Middle frontal gyrus (tissue), 1 donor: ENCODE results near the gene C6.
"Not testable (repeated sequence)": the region's sequence is repeated elsewhere in the genome, so short reads cannot be mapped to it uniquely, and the experiment has no call there.

Source experiments
- DNase-seq: peaks from one replicate; pipeline ENCODE4 v3.0.0-alpha.2; 2015; ENCODE audit warnings: low spot score; ENCODE audit errors: extremely low spot score

Gene C6

GRCh38 chr5:41200506-41200905, 12.8 kb downstream of the C6 start:
- DNase-seq = no peak

DNA sequence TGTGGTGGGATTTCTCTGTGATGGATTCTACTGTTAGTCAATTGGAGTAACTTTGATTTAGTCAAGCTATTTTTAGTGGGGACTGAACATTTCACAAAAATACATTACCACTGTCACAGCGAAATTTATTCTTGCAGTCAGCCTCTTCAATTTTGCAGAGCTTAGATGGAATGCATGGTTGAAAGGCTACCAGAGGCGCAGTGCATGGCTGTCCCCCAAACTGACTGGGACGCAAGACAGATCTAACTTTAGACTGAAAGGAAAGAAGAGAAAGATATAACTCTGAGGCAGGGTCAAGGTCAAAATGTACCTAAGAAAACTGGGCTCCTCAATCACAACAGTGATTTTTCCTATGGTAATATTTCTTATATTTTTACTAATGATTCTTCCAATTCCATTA, 13.7 kb downstream of the C6 start:
- DNase-seq = no peak

DNA sequence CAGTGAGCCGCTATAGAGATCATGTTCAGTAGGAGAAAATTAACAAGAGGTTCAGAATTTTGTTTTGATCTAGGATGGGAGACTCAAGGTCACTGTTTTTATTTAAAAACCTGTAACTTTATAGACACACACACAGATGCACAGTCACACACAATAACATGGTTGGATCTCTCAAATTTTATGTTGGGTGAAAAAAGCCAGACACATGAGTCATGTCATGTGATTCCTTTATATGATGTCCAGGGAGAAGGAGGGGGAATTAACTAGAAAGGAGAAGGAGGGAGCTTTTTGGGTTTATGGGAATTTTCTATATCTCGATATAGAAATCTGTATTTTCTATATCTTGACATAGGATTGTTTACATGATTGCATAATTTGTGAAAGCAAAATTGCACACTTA, 17.1 kb downstream of the C6 start:
- no peak for DNase-seq

- DNase-seq = no peak
Measured at GRCh38 chr5:41195228-41195627, 18.1 kb downstream of the C6 start.

DNA sequence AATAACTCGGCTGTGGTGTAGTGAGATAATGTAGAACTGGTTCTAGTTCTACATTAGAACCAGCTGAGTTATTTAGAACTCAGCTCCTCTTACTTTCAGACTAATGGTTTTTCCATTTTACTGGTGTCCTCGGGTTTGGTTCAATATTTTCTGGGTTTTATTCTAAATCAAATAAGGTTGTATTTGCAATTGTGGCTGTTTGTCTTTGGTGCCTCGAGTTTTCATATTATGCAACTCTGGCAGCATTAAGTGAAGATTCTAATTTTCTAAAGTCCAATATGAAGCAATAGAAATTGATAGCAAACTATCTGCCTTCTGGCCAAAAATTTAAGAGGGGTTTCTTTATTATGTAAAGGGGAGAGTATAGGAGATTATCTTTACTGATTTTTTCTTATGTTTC, 19.0 kb downstream of the C6 start:
- no peak for DNase-seq

GRCh38 chr5:41193456-41194205, 19.7 kb downstream of the C6 start:
- no peak for DNase-seq

DNA sequence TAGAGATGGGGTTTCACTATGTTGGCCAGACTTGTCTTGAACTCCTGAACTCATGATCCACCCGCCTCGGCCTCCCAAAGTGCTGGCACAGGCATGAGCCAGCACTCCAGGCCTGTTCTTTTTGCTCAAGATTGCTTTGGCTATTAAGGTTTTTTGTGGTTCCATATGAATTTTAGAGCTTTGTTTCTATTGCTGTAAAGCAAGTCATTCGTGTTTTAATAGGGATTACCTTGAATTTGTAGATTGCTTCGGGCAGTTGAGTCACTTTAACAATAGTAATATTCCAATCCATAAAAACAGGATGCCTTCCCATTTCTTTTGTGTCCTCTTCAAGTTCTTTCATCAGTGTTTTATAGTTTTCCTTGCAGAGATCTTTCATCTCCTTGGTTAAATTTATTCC, 22.1 kb downstream of the C6 start:
- no peak for DNase-seq

DNA sequence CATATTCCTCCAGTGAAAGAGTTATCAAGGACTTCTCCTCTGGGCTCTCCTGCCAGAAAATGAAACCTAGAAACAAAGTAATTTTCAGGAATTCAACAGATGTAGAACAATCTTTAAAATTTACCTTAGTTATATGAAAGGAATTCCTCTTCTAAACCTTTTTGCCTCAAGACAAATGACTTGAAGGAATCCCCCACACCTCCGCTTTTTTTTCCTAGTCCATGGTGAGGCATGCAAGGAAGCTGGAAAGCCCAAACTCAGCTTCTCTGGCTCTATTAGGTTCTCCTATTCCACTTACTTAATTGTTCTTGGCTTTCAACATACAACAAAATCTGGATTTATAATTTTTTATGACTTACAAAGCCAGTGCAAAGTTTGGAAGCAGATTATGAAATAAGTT, 27.2 kb downstream of the C6 start:
- no peak for DNase-seq

- DNase-seq = not testable (repeated sequence)
Measured at GRCh38 chr5:41183331-41183730, 30.0 kb downstream of the C6 start.

DNA sequence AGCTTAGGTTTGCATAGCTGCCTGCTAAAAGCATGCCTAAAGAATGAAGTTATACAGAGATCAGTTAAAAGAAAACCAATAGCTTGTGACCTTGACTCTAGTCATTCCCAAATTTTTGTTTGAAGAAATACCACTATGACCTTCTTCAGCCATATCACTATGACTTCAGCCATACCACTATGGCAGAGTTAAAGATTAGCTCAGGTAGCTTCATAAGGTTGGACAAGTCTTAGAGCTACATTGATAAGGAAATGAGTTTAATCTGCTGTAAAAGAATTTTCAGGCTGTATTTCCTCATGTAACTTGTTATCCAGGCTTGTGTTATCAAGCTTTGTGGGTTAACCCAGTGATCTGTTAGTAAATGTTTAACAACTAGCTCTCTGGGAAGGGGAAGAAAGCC, 30.7 kb downstream of the C6 start:
- no peak for DNase-seq

DNA sequence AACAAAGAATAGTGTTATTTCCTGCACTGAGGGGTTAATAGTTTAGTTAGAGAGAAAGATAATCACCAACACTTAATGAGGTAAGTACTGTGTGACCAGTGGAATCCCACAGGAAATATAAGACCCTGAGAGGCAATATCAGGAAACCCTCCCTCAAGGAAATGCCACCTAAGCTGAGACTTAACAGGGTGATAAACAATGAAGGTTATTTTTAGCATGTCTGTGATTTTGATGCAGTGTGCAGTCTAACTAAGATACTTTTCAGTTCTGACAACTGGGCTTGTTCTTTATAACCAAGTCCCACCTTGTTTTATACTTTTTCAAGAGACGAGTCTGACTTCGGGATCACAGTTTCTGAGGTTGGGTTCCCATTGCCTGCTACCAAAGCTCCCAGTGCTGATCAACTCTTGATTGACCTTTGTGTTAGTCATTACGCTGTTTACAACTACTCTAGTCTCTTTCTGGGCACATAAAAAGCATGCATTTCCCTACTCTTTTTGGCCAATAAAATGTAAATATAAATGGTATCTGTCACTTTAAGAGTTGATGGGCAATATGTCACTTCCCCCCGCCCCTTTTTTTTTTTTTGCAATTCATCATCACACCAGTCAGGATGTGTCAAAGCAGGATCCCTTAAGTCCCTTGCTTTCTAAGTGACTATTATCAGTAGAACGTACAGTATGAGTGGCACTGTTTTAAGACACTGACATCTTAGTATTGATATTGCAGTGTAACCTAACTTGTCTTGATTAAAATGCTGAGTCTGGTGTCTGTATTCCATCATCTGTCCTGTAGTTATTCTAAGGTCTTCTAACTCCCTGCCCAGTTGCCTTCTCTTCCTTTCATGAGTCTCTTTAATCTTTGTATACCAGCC, 31.4 kb downstream of the C6 start:
- no peak for DNase-seq

DNA sequence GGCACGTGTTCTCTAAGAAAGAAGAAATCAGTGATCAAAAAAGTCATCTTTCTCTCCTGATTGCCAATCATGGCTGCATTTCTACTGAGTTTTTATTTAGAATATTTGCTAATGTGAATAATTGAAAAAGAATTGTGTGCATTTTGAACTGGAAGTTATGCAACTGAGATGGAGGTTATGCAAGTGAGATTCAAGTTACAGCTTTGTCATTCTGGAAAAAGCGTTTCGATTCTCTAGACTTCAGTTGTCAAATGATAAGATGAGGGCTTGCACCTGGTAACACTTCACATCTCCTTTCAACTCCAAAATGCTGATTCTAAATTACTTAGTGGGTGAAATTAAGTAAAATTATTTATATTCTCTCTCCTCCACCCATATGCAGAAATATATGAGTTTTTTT, 36.4 kb downstream of the C6 start:
- DNase-seq = no peak

GRCh38 chr5:41172012-41172411, 41.3 kb downstream of the C6 start:
- no peak for DNase-seq

DNA sequence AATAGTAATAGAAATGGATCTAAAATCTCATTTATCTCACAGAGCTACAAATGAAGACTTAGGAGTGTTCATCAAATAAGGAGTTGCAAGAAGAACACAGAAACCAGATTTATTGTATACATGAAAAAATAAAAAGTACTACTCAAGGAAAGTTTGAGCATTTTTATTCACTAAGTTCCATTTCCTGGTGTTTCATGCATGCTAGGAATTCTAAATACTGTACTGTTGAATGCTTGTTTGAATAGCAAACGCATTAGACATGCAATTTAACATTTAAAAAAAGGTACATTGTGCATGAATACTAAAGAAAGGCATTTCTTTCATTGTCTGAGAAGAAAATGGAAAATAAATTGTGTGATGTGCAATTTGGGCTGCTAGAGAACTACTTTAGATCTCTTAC, 52.1 kb downstream of the C6 start:
- no peak for DNase-seq

DNA sequence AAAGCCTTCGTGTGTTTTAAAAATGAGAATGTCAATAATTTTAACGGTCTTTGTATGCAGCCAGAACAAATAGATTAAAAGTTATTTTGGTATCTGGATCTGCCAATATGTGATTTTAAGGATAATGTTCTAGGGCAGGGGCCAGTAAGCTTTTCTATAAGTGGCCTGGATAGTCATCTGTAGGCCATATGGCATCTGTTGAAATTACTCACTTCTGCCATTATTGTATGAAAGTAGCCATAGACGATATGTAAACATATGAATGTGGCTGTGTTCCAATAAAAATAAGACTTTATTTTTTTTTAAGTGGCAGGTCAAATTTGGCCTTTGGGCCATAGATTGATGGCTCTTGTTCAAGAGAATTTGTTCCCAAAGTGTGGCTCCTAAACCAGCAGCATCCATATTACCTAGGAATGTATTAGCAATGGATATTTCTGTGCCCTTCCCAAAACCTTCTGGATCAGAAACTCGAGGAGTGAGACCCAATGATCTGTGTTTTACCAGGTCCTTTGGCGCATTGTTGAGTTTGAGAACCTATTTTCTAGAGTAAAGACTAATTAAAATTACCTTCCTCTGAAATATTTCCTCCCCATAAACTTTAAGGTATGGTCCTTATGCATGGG, 55.9 kb downstream of the C6 start:
- DNase-seq = no peak

DNA sequence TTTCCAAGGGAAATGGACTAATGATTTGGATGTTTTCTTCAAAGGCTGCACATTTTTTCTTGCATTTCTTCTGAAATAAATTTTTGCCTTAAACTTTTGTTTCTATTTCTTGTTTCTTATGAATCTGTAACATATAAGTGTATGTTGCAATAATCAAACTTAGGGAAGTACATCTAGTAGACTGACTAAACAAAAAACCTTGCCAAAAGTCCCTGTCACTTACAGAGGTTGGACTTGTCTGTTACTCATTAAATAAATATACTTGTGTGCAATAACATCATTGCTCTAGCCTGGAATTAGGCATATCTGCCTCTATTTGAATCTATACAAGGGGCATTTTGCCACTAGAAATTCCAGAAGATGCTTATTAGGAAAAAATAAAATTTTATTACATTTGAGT, 56.6 kb downstream of the C6 start:
- DNase-seq = no peak

GRCh38 chr5:41154491-41154890, 58.8 kb downstream of the C6 start:
- DNase-seq = no peak

- DNase-seq = no peak
Measured at GRCh38 chr5:41151564-41151963, 61.8 kb downstream of the C6 start.

DNA sequence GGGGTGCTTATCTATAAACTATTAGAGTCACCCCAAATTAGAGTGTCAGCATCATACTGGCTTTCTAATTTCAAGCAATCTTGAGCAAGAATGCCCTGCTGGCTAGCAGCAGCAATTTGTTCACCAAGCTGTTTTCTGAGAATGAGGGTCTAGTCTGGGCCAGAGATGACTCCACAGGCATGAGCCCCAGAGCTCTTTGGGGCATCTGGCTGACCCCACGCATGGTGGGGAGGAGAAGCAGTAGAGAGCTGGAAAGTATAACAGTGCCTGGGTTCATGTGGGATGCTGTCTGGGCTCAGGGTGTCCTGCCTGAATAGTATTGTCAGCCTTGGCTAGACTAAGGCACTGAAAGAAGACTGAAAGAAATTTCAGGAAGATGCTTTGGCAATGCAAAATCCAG, 64.9 kb downstream of the C6 start:
- no peak for DNase-seq

GRCh38 chr5:41145306-41145705, 68.0 kb downstream of the C6 start:
- DNase-seq = no peak

GRCh38 chr5:41143131-41143901, 70.0 kb downstream of the C6 start:
- no peak for DNase-seq
